ENCODE data around the gene RTN4RL2.

GRCh38 chr11:57487021-57487778, 26.9 kb downstream of the RTN4RL2 start:
- TF ChIP-seq, protein P1, sequence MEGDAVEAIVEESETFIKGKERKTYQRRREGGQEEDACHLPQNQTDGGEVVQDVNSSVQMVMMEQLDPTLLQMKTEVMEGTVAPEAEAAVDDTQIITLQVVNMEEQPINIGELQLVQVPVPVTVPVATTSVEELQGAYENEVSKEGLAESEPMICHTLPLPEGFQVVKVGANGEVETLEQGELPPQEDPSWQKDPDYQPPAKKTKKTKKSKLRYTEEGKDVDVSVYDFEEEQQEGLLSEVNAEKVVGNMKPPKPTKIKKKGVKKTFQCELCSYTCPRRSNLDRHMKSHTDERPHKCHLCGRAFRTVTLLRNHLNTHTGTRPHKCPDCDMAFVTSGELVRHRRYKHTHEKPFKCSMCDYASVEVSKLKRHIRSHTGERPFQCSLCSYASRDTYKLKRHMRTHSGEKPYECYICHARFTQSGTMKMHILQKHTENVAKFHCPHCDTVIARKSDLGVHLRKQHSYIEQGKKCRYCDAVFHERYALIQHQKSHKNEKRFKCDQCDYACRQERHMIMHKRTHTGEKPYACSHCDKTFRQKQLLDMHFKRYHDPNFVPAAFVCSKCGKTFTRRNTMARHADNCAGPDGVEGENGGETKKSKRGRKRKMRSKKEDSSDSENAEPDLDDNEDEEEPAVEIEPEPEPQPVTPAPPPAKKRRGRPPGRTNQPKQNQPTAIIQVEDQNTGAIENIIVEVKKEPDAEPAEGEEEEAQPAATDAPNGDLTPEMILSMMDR (IDR thresholded peaks at IDR 0.05) = no peak
- TF ChIP-seq POLR2A (IDR thresholded peaks at IDR 0.05) = no peak
